Neural cell (in vitro differentiated cells): Measurements from ENCODE around the gene FGF14.

ENCODE experiments used
- EZH2 ChIP-seq: fragments of 200-600, 300-800 bp; shearing (Covaris generic), sonication (generic); IDR thresholded peaks from 2 replicates; pipeline ENCODE4 v1.6.1; 2014; ENCODE audit warnings: antibody characterized with exemption, low read length, borderline replicate concordance, mild to moderate bottlenecking; ENCODE audit not compliant: insufficient read depth, poor library complexity, severe bottlenecking
- POLR2AphosphoS5 ChIP-seq: IDR thresholded peaks from 2 replicates; pipeline ENCODE4 v1.6.1; 2012
- SMC3 ChIP-seq: fragments of 450-650 bp; conservative IDR thresholded peaks from 2 replicates; pipeline ENCODE4 v1.6.1; 2014; ENCODE audit warnings: antibody characterized with exemption, mild to moderate bottlenecking, moderate library complexity; ENCODE audit not compliant: poor library complexity
- TAF1 ChIP-seq: IDR thresholded peaks from 2 replicates; pipeline ENCODE4 v1.6.1; 2012; ENCODE audit warnings: low read depth
- TF ChIP-seq, protein P1 (sequence below): fragments of 450-650 bp; IDR thresholded peaks from 2 replicates; pipeline ENCODE4 v1.5.1; 2014; ENCODE audit warnings: antibody characterized with exemption, mild to moderate bottlenecking, moderate library complexity; ENCODE audit not compliant: poor library complexity, severe bottlenecking
- TF ChIP-seq, protein P2 (sequence below): IDR thresholded peaks from 2 replicates; pipeline ENCODE4 v1.6.1; 2012; ENCODE audit warnings: borderline replicate concordance

DNA sequence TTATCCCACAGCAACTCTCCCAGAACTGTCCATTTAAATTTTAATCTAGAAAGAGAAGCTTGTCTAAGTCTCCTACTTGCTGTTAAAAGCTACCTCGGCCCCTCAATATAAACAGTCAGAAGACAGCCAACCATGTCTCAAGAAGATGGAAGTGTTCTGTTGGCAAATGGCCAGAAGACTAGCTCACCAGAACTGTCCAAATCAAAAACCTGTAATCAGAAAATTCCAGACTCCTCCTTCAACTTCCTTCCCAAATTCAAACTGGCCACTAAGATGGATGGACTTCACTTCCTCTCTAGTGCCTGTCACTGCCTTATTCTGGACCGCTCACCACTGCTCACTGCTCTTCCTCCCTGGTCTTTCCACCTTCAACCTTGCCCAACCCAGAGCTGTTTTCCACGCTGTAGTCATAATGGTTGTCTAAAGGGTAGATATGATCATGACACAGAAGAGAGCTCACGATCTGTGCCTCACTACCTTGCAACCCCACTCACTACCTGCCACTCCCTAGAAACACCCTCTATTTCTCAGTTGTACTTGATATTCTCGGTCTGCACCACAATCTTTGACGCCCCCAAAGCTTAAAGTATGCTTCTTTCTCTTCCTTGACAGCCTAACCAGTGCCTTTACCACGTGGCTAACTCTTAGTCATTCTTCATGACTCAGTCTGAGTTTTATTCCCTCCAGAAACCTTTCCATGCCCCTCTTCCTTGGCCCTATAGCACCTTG is 9.2 kb downstream of the FGF14 start:
- TF ChIP-seq, protein P1, sequence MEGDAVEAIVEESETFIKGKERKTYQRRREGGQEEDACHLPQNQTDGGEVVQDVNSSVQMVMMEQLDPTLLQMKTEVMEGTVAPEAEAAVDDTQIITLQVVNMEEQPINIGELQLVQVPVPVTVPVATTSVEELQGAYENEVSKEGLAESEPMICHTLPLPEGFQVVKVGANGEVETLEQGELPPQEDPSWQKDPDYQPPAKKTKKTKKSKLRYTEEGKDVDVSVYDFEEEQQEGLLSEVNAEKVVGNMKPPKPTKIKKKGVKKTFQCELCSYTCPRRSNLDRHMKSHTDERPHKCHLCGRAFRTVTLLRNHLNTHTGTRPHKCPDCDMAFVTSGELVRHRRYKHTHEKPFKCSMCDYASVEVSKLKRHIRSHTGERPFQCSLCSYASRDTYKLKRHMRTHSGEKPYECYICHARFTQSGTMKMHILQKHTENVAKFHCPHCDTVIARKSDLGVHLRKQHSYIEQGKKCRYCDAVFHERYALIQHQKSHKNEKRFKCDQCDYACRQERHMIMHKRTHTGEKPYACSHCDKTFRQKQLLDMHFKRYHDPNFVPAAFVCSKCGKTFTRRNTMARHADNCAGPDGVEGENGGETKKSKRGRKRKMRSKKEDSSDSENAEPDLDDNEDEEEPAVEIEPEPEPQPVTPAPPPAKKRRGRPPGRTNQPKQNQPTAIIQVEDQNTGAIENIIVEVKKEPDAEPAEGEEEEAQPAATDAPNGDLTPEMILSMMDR: no peak
- no peak for TF ChIP-seq EZH2
- TF ChIP-seq, protein P2, sequence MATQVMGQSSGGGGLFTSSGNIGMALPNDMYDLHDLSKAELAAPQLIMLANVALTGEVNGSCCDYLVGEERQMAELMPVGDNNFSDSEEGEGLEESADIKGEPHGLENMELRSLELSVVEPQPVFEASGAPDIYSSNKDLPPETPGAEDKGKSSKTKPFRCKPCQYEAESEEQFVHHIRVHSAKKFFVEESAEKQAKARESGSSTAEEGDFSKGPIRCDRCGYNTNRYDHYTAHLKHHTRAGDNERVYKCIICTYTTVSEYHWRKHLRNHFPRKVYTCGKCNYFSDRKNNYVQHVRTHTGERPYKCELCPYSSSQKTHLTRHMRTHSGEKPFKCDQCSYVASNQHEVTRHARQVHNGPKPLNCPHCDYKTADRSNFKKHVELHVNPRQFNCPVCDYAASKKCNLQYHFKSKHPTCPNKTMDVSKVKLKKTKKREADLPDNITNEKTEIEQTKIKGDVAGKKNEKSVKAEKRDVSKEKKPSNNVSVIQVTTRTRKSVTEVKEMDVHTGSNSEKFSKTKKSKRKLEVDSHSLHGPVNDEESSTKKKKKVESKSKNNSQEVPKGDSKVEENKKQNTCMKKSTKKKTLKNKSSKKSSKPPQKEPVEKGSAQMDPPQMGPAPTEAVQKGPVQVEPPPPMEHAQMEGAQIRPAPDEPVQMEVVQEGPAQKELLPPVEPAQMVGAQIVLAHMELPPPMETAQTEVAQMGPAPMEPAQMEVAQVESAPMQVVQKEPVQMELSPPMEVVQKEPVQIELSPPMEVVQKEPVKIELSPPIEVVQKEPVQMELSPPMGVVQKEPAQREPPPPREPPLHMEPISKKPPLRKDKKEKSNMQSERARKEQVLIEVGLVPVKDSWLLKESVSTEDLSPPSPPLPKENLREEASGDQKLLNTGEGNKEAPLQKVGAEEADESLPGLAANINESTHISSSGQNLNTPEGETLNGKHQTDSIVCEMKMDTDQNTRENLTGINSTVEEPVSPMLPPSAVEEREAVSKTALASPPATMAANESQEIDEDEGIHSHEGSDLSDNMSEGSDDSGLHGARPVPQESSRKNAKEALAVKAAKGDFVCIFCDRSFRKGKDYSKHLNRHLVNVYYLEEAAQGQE: no peak
- no peak for TF ChIP-seq POLR2AphosphoS5
- TF ChIP-seq SMC3: no peak
- no peak for TF ChIP-seq TAF1
